ENCODE measurements around the gene PHLDB2.

- TF ChIP-seq CTCF (conservative IDR thresholded peaks at IDR 0.05; ENCODE audit: low read depth, low read length) (no peak), POLR2A (IDR thresholded peaks at IDR 0.05; ENCODE audit: low read depth, low read length) (no peak), RFX5 (IDR thresholded peaks at IDR 0.05; ENCODE audit: low read depth, low read length) (no peak), CHD1 (IDR thresholded peaks at IDR 0.05; ENCODE audit: low read depth, low read length) (no peak), SMC3 (IDR thresholded peaks at IDR 0.05; ENCODE audit: low read depth, low read length) (no peak), RAD21 (IDR thresholded peaks at IDR 0.05; ENCODE audit: low read length) (no peak), USF2 (IDR thresholded peaks at IDR 0.05; ENCODE audit: low read depth, low read length) (no peak), BHLHE40 (IDR thresholded peaks at IDR 0.05; ENCODE audit: low read depth, low read length) (no peak), ELK1 (IDR thresholded peaks at IDR 0.05; ENCODE audit: borderline replicate concordance, low read depth, low read length) (no peak)
These were observed 27.2 kb upstream of the PHLDB2 start for GRCh38 chr3:111831840-111832239.

Measured in IMR-90 (cell line).